ENCODE measurements around the gene ANKS4B.

The ANKS4B gene

DNA sequence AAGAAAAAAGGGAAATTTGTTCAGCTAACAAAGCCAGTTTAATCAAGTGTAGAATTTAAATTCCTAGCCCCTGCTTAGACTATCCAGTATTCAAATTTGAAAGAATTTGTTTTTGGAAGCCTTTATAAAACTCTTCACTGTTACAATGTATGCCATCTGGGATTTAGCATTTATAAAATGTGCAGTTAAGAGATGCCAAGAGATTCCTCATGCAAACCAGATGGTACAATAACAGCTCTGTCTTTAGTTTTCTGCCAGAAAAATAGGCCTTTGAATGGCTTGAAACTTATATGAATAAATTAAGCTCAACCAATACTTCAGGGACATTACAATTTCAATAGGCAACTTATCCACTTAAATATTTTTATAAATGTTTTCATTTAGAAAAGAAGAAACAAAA is 6.8 kb upstream of the ANKS4B start:
- H3K4me3 ChIP-seq (ENCODE audit: low read length) = no peak overlapping the region
- peak; percentile 3 for DNase-seq (ENCODE audit: low read depth)
- TF ChIP-seq, protein P1, sequence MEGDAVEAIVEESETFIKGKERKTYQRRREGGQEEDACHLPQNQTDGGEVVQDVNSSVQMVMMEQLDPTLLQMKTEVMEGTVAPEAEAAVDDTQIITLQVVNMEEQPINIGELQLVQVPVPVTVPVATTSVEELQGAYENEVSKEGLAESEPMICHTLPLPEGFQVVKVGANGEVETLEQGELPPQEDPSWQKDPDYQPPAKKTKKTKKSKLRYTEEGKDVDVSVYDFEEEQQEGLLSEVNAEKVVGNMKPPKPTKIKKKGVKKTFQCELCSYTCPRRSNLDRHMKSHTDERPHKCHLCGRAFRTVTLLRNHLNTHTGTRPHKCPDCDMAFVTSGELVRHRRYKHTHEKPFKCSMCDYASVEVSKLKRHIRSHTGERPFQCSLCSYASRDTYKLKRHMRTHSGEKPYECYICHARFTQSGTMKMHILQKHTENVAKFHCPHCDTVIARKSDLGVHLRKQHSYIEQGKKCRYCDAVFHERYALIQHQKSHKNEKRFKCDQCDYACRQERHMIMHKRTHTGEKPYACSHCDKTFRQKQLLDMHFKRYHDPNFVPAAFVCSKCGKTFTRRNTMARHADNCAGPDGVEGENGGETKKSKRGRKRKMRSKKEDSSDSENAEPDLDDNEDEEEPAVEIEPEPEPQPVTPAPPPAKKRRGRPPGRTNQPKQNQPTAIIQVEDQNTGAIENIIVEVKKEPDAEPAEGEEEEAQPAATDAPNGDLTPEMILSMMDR (conservative IDR thresholded peaks at IDR 0.05; ENCODE audit: low read length) = no peak

DNA sequence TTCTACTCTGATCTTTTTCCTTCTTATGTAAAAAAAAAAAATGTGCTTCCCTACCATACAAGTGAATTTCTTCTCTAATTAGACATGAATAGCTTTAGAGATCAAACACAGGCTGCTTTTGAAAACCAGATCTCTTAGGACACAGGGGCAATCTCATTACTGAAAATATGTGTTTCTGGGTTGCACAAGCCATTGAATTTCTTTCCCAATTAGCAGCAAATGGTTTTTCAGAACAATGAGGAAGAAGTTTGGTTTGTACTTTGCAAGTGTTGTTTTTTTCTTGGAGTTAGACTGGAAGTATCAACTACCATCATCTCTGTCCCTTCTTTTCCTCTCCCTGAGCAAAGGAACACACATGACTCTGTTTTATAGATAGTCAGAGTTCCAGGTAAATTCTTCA is 5.6 kb upstream of the ANKS4B start:
- TF ChIP-seq, protein P1 (conservative IDR thresholded peaks at IDR 0.05; ENCODE audit: low read length) = no peak
- DNase-seq (ENCODE audit: low read depth) = no peak
- no peak overlapping the region for H3K4me3 ChIP-seq (ENCODE audit: low read length)

DNA sequence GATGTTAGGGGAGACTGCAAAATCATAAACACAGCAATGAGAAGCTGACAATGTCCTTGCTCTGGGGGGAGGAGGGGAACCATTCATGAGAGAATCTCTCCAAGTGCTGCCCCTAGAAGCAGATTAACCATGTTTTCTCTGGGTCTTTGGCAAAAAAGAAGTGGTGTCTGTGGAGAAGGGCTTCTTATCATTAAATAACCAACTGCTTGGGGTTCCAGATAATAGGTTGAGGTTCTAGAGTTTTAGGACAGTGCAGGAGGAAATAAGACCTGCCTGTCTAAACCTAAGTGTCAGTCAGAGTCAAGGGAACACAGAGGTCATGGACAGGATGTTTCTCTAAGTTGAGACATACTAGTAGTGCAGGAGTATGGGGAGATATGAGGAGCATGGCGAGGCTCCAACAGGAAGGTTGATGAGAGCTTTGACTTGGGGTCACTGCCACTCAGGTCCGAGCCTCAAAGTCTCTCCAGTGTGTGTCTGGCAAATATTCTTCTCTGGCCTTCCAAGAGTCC is 5.1 kb upstream of the ANKS4B start:
- no peak for DNase-seq (ENCODE audit: low read depth)
- H3K4me3 ChIP-seq (ENCODE audit: low read length) = no peak overlapping the region
- TF ChIP-seq, protein P1 (conservative IDR thresholded peaks at IDR 0.05; ENCODE audit: low read length) = no peak

DNA sequence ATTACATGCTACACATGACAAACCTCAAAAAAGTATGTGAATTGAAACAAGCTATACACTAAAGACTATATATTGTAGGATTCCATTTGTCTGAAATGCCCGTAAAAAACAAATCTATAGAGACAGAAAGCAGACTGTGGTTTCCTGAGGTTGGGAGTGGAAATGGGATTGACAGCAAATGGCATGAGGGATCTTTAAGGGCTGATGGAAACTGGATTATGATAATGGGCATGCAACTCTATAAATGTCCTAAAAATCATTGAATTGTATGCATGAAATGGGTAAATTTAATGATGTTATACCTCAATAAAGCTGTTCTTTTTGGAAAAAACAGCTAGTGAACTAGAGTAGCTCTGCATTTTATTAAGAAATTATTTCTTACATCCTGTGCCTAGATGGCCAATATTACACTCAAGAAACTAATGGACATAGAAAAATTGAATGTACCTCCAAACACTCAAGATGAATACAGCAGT is 416 bp upstream of the ANKS4B start:
- DNase-seq (ENCODE audit: low read depth) = no peak
- TF ChIP-seq, protein P1 (conservative IDR thresholded peaks at IDR 0.05; ENCODE audit: low read length) = no peak
- no peak overlapping the region for H3K4me3 ChIP-seq (ENCODE audit: low read length)

DNA sequence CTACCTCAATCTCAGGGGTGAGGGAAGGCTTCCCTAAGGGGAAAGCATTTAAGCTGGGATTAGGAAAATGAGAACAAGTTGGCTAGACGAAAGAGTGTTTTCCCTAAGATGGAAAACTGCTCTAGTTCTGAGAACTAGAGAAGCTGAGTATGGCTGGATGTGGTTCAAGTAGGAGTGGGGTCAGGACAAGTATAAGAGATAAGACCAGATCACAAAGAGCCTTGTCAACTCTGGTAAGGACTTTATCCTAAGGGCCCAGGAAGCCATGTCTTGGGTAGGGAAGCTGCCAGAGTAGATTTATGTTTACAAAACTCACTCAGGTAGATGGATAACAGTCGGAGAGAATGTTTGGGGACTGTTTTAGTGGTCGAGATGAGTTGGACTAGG is 1.7 kb downstream of the ANKS4B start:
- DNase-seq (ENCODE audit: low read depth) = no peak

DNA sequence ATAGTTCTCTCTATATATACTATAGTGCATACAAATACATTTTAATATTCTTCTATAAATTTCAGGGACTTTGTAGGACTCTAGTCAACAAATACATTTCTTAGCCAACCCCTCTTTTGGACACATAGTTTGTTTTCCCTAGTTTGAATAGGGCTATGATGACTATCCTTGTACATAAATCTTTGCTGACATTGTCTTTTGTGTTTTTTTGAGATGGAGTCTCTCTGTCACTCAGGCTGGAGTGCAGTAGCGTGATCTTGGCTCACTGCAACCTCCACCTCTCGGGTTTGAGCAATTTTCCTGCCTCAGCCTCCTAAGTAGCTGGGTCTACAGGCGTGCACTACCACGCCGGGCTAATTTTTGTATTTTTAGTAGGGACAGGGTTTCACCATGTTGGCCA is 3.3 kb downstream of the ANKS4B start:
- no peak for DNase-seq (ENCODE audit: low read depth)
- TF ChIP-seq, protein P1 (conservative IDR thresholded peaks at IDR 0.05; ENCODE audit: low read length) = no peak
- no peak overlapping the region for H3K4me3 ChIP-seq (ENCODE audit: low read length)

More for the DNA sequence above, 1.7 kb downstream of the ANKS4B start:
- no peak overlapping the region for H3K4me3 ChIP-seq (ENCODE audit: low read length)
- TF ChIP-seq, protein P1 (conservative IDR thresholded peaks at IDR 0.05; ENCODE audit: low read length) = no peak

DNA sequence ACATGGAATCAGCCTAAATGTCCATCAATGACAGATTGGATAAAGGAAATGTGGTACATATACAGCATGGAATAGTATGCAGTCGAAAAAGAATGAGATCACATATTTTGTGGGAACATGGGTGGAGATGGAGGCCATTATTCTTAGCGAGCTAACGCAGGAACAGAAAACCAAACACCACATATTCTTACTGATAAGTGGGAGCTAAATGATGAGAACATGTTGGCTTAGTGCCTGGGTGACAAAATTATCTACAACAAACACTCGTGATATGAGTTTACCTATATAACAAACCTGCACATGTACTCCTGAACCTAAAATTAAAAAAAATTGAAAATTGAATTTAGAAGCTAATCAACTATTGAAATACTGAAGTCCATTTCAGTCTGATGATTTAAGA is 6.1 kb downstream of the ANKS4B start:
- no peak overlapping the region for H3K4me3 ChIP-seq (ENCODE audit: low read length)
- TF ChIP-seq, protein P1 (conservative IDR thresholded peaks at IDR 0.05; ENCODE audit: low read length) = no peak
- DNase-seq (ENCODE audit: low read depth) = no peak

All from AG10803 (cell line).